ENCODE results near the gene CCDC30. TPM values are rescaled to one million over a fixed set of nuclear protein-coding genes. Genes with fewer than 3 reads are reported as not detected.

CCDC30 gene
- total RNA-seq, 1 donor from 2014 or later: 0.79 TPM

- no peak for TF ChIP-seq CTCF (IDR thresholded peaks at IDR 0.05; ENCODE audit: insufficient read depth, low read length, severe bottlenecking)
- peaks cover 15% of the 10 kb centered on the region for H3K36me3 ChIP-seq (ENCODE audit: control insufficient read depth, insufficient read depth, low read length)
- no peak overlapping the region for H3K4me3 ChIP-seq (ENCODE audit: low read depth, low read length)
- H3K27me3 ChIP-seq (ENCODE audit: control insufficient read depth, insufficient read depth, low read length): no peaks in the 10 kb centered on the region
- DNase-seq (ENCODE audit: low read depth) (no peak), FAIRE-seq (no peak)
Measured at GRCh38 chr1:42698081-42698813, 235.2 kb downstream of the CCDC30 start.

GRCh38 chr1:42700006-42700405 is 236.9 kb downstream of the CCDC30 start:
- no peak for TF ChIP-seq CTCF (IDR thresholded peaks at IDR 0.05; ENCODE audit: insufficient read depth, low read length, severe bottlenecking)
- DNase-seq (ENCODE audit: low read depth) (no peak), FAIRE-seq (no peak)
- Histone ChIP-seq H3K36me3 (ENCODE audit: control insufficient read depth, insufficient read depth, low read length) (peaks cover 21% of the 10 kb centered on the region), H3K27me3 (ENCODE audit: control insufficient read depth, insufficient read depth, low read length) (no peaks in the 10 kb centered on the region), H3K4me3 (ENCODE audit: low read depth, low read length) (no peak overlapping the region)

GRCh38 chr1:42703888-42704464 is 240.9 kb downstream of the CCDC30 start:
- FAIRE-seq (no peak), DNase-seq (ENCODE audit: low read depth) (no peak)
- H3K27me3 ChIP-seq (ENCODE audit: control insufficient read depth, insufficient read depth, low read length): no peaks in the 10 kb centered on the region
- H3K36me3 ChIP-seq (ENCODE audit: control insufficient read depth, insufficient read depth, low read length): peaks cover 12% of the 10 kb centered on the region
- no peak overlapping the region for H3K4me3 ChIP-seq (ENCODE audit: low read depth, low read length)
- no peak for TF ChIP-seq CTCF (IDR thresholded peaks at IDR 0.05; ENCODE audit: insufficient read depth, low read length, severe bottlenecking)

Other genes starting within 250 kb of the CCDC30 start
- gene FOXJ3, start 128.1 kb upstream of the CCDC30 start, total RNA-seq: 13.2 and 17.0 TPM in 2 replicates
- gene RIMKLA, start 82.5 kb upstream of the CCDC30 start, total RNA-seq: under 0.01 TPM in 1 of 2 replicates, not detected in the other
- 0.26 and 0.90 TPM in 2 replicates for gene ZMYND12, start 7.3 kb upstream of the CCDC30 start, total RNA-seq
- 34.8 and 52.4 TPM in 2 replicates for gene PPCS, start 6.7 kb upstream of the CCDC30 start, total RNA-seq
- 21.9 and 40.8 TPM in 2 replicates for gene PPIH, start 195.1 kb downstream of the CCDC30 start, total RNA-seq
- 1,123 and 1,188 TPM in 2 replicates for gene YBX1, start 219.1 kb downstream of the CCDC30 start, total RNA-seq